GM21529 (cell line): Measurements from ENCODE around the gene BCL2.
"Not testable (repeated sequence)": the region's sequence is repeated elsewhere in the genome, so short reads cannot be mapped to it uniquely, and the experiment has no call there.

ENCODE experiments used
- ATAC-seq: cut with Tn5 transposase; IDR thresholded peaks from one replicate; pipeline ENCODE4 v1.9.1; 2021; ENCODE audit not compliant: unreplicated experiment

Gene BCL2

GRCh38 chr18:63207143-63207790, 112.3 kb downstream of the BCL2 start:
- peak; percentile 36 for ATAC-seq

GRCh38 chr18:63206433-63207142, 113.0 kb downstream of the BCL2 start:
- peak; percentile 4 for ATAC-seq

GRCh38 chr18:63205791-63206252, 113.7 kb downstream of the BCL2 start:
- peak; percentile 30 for ATAC-seq

GRCh38 chr18:63203497-63203896, 116.1 kb downstream of the BCL2 start:
- no peak for ATAC-seq

- ATAC-seq, result no peak
Observed at GRCh38 chr18:63202828-63203227, 116.7 kb downstream of the BCL2 start.

GRCh38 chr18:63201456-63201855, 118.1 kb downstream of the BCL2 start:
- not testable (repeated sequence) for ATAC-seq

- ATAC-seq, result no peak
Observed at GRCh38 chr18:63199743-63200241, 119.8 kb downstream of the BCL2 start.

- no peak for ATAC-seq
Observed at GRCh38 chr18:63198868-63199742, 120.5 kb downstream of the BCL2 start.

- ATAC-seq, result no peak
Observed at GRCh38 chr18:63198098-63198760, 121.3 kb downstream of the BCL2 start.

GRCh38 chr18:63197246-63197869, 122.2 kb downstream of the BCL2 start:
- ATAC-seq, result no peak

- ATAC-seq, result no peak
Observed at GRCh38 chr18:63195326-63196159, 124.0 kb downstream of the BCL2 start.

- peak; percentile 58 for ATAC-seq
Observed at GRCh38 chr18:63192885-63193349, 126.7 kb downstream of the BCL2 start.

- ATAC-seq, result peak; percentile 25
Observed at GRCh38 chr18:63192126-63192884, 127.3 kb downstream of the BCL2 start.

GRCh38 chr18:63191413-63191812, 128.2 kb downstream of the BCL2 start:
- ATAC-seq, result no peak

- not testable (repeated sequence) for ATAC-seq
Observed at GRCh38 chr18:63190838-63191237, 128.7 kb downstream of the BCL2 start.

- ATAC-seq, result no peak
Observed at GRCh38 chr18:63189817-63190216, 129.8 kb downstream of the BCL2 start.

- ATAC-seq, result no peak
Observed at GRCh38 chr18:63189041-63189440, 130.5 kb downstream of the BCL2 start.

GRCh38 chr18:63187791-63188460, 131.6 kb downstream of the BCL2 start:
- ATAC-seq, result peak; percentile 37
